ENCODE measurements around the gene ZNF394. TPM values are rescaled to one million over a fixed set of nuclear protein-coding genes. Genes with fewer than 3 reads are reported as not detected.
"Not testable (repeated sequence)": the region's sequence is repeated elsewhere in the genome, so short reads cannot be mapped to it uniquely, and the experiment has no call there.

ZNF394 gene
- total and polyA plus RNA-seq, 4 donors: 5.5 to 18.3 (median 12.1) TPM

DNA sequence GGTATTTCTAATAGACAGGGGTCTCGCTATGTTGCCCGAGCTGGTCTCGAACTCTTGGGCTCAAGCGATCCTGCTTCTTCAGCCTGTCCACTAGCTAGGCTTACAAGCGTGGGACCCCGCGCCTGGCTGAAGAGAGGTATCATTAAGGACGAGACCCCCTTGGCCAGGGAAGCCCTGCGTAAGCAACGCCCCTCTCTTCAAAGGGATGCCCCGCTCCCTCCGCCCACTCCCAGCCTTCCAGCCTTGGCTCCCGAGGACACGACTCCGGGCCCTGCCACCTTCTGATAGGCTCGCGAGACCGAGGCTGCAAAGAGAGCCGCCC is 4.2 kb upstream of the ZNF394 start:
- H3K27ac ChIP-seq (ENCODE audit: low read depth in 1 of 2, low read length in 2 of 2): peak overlapping the region; percentile 94 to 98
- peaks cover 5 to 27% (median 24%) of the 10 kb centered on the region in 4 donors for H3K4me1 ChIP-seq (ENCODE audit: control insufficient read depth in 4 of 4, insufficient read depth in 4 of 4, low read length in 3 of 4)
- no peak overlapping the region for H3K9ac ChIP-seq (ENCODE audit: low read depth in 1 of 2, low read length in 2 of 2)
- 11% methylated on average over 19 of the region's 19 CpGs for WGBS
- peaks cover 0 to 2% (median 0%) of the 10 kb centered on the region in 4 donors for H3K36me3 ChIP-seq (ENCODE audit: control insufficient read depth in 4 of 4, insufficient read depth in 3 of 4, low read depth in 1 of 4, low read length in 3 of 4)
- no peaks in the 10 kb centered on the region for H3K9me3 ChIP-seq (ENCODE audit: control insufficient read depth in 4 of 4, low read length in 3 of 4)
- H3K27me3 ChIP-seq (ENCODE audit: control insufficient read depth in 4 of 4, insufficient read depth in 4 of 4, low read length in 3 of 4): no peaks in the 10 kb centered on the region
- DNase-seq (ENCODE audit: low spot score): no peak
- peak overlapping the region; percentile 80 to 98 (median 88) for H3K4me3 ChIP-seq (ENCODE audit: low read depth in 1 of 3, low read length in 3 of 3)
- TF ChIP-seq, protein P1, sequence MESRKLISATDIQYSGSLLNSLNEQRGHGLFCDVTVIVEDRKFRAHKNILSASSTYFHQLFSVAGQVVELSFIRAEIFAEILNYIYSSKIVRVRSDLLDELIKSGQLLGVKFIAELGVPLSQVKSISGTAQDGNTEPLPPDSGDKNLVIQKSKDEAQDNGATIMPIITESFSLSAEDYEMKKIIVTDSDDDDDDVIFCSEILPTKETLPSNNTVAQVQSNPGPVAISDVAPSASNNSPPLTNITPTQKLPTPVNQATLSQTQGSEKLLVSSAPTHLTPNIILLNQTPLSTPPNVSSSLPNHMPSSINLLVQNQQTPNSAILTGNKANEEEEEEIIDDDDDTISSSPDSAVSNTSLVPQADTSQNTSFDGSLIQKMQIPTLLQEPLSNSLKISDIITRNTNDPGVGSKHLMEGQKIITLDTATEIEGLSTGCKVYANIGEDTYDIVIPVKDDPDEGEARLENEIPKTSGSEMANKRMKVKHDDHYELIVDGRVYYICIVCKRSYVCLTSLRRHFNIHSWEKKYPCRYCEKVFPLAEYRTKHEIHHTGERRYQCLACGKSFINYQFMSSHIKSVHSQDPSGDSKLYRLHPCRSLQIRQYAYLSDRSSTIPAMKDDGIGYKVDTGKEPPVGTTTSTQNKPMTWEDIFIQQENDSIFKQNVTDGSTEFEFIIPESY (IDR thresholded peaks at IDR 0.05): peak; percentile 90
- TF ChIP-seq EGR1 (IDR thresholded peaks at IDR 0.05; ENCODE audit: low read depth in 2 of 2) (peak in 1 of 2 donors; percentile 69), HNF4A (conservative IDR thresholded peaks at IDR 0.05) (no peak)

DNA sequence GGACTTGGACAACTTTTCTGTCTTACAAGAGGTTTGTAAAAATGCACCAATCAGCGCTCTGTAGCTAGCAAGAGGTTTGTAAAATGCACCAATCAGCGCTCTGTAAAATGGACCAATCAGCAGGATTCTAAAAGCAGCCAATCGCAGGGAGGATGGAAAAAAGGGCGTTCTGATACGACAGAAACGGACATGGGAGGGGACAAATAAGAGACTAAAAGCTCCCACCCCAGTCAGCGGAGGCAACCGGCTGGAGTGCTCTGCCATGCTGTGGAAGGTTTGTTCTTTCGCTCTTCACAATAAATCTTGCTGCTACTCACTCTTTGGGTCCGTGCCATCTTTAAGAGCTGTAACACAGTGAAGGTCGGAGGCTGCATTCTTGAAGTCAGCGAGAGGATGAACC is 1.2 kb upstream of the ZNF394 start:
- H3K9ac ChIP-seq (ENCODE audit: low read depth in 1 of 2, low read length in 2 of 2); DNase-seq (ENCODE audit: low spot score); H3K4me3 ChIP-seq (ENCODE audit: low read depth in 1 of 3, low read length in 3 of 3); H3K27me3 ChIP-seq (ENCODE audit: control insufficient read depth in 4 of 4, insufficient read depth in 4 of 4, low read length in 3 of 4); H3K27ac ChIP-seq (ENCODE audit: low read depth in 1 of 2, low read length in 2 of 2); H3K9me3 ChIP-seq (ENCODE audit: control insufficient read depth in 4 of 4, low read length in 3 of 4); H3K36me3 ChIP-seq (ENCODE audit: control insufficient read depth in 4 of 4, insufficient read depth in 3 of 4, low read depth in 1 of 4, low read length in 3 of 4): not testable (repeated sequence)
- peaks cover 12 to 35% (median 30%) of the 10 kb centered on the region in 4 donors for H3K4me1 ChIP-seq (ENCODE audit: control insufficient read depth in 4 of 4, insufficient read depth in 4 of 4, low read length in 3 of 4)
- 95% methylated on average over 12 of the region's 12 CpGs for WGBS

DNA sequence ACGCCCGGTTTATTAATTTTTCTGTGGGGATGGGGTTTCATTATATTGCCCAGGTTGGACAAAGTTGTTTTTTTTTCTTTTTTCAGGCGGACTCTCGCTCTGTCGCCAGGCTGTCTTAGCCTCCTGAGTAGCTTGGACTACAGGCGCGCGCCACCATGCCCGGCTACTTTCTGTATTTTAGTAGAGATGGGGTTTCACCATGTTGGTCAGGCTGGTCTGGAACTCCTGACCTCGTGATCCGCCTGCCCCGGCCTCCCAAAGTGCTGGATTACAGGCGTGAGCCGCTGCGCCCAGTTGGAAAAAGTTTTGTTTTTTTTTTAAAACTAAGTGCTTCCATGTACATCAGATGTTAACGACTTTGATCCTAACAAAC is 542 bp upstream of the ZNF394 start:
- 54% methylated on average over 16 of the region's 16 CpGs for WGBS
- Histone ChIP-seq H3K4me3 (ENCODE audit: low read depth in 1 of 3, low read length in 3 of 3) (peak overlapping the region; percentile 75 to 97 (median 94)), H3K4me1 (ENCODE audit: control insufficient read depth in 4 of 4, insufficient read depth in 4 of 4, low read length in 3 of 4) (peaks cover 9 to 29% (median 24%) of the 10 kb centered on the region in 4 donors), H3K9me3 (ENCODE audit: control insufficient read depth in 4 of 4, low read length in 3 of 4) (no peaks in the 10 kb centered on the region), H3K36me3 (ENCODE audit: control insufficient read depth in 4 of 4, insufficient read depth in 3 of 4, low read depth in 1 of 4, low read length in 3 of 4) (peaks cover 2 to 9% (median 4%) of the 10 kb centered on the region in 4 donors), H3K9ac (ENCODE audit: low read depth in 1 of 2, low read length in 2 of 2) (peak overlapping the region; percentile 66 to 87), H3K27ac (ENCODE audit: low read depth in 1 of 2, low read length in 2 of 2) (peak overlapping the region; percentile 90), H3K27me3 (ENCODE audit: control insufficient read depth in 4 of 4, insufficient read depth in 4 of 4, low read length in 3 of 4) (no peaks in the 10 kb centered on the region)
- TF ChIP-seq, protein P2, sequence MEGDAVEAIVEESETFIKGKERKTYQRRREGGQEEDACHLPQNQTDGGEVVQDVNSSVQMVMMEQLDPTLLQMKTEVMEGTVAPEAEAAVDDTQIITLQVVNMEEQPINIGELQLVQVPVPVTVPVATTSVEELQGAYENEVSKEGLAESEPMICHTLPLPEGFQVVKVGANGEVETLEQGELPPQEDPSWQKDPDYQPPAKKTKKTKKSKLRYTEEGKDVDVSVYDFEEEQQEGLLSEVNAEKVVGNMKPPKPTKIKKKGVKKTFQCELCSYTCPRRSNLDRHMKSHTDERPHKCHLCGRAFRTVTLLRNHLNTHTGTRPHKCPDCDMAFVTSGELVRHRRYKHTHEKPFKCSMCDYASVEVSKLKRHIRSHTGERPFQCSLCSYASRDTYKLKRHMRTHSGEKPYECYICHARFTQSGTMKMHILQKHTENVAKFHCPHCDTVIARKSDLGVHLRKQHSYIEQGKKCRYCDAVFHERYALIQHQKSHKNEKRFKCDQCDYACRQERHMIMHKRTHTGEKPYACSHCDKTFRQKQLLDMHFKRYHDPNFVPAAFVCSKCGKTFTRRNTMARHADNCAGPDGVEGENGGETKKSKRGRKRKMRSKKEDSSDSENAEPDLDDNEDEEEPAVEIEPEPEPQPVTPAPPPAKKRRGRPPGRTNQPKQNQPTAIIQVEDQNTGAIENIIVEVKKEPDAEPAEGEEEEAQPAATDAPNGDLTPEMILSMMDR (IDR thresholded peaks at IDR 0.05; ENCODE audit: low read depth, low read length, missing input control): no peak
- no peak for TF ChIP-seq SP1 (IDR thresholded peaks at IDR 0.05)
- TF ChIP-seq, protein P3, sequence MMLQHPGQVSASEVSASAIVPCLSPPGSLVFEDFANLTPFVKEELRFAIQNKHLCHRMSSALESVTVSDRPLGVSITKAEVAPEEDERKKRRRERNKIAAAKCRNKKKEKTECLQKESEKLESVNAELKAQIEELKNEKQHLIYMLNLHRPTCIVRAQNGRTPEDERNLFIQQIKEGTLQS (IDR thresholded peaks at IDR 0.05): no peak
- TF ChIP-seq YY1 (IDR thresholded peaks at IDR 0.05): no peak
- TF ChIP-seq RAD21 (IDR thresholded peaks at IDR 0.05): no peak
- no peak for TF ChIP-seq TAF1 (conservative IDR thresholded peaks at IDR 0.05)
- TF ChIP-seq FOXA2 (IDR thresholded peaks at IDR 0.05): no peak
- TF ChIP-seq NR2F2 (IDR thresholded peaks at IDR 0.05): no peak
- TF ChIP-seq HNF4G (IDR thresholded peaks at IDR 0.05): no peak
- no peak for TF ChIP-seq JUND (IDR thresholded peaks at IDR 0.05)
- TF ChIP-seq RXRA (IDR thresholded peaks at IDR 0.05): no peak
- TF ChIP-seq, protein P4, sequence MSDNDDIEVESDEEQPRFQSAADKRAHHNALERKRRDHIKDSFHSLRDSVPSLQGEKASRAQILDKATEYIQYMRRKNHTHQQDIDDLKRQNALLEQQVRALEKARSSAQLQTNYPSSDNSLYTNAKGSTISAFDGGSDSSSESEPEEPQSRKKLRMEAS (IDR thresholded peaks at IDR 0.05): no peak
- no peak for TF ChIP-seq HNF4A (conservative IDR thresholded peaks at IDR 0.05)
- TF ChIP-seq EGR1 (IDR thresholded peaks at IDR 0.05; ENCODE audit: low read depth in 2 of 2): no peak
- TF ChIP-seq, protein P5, sequence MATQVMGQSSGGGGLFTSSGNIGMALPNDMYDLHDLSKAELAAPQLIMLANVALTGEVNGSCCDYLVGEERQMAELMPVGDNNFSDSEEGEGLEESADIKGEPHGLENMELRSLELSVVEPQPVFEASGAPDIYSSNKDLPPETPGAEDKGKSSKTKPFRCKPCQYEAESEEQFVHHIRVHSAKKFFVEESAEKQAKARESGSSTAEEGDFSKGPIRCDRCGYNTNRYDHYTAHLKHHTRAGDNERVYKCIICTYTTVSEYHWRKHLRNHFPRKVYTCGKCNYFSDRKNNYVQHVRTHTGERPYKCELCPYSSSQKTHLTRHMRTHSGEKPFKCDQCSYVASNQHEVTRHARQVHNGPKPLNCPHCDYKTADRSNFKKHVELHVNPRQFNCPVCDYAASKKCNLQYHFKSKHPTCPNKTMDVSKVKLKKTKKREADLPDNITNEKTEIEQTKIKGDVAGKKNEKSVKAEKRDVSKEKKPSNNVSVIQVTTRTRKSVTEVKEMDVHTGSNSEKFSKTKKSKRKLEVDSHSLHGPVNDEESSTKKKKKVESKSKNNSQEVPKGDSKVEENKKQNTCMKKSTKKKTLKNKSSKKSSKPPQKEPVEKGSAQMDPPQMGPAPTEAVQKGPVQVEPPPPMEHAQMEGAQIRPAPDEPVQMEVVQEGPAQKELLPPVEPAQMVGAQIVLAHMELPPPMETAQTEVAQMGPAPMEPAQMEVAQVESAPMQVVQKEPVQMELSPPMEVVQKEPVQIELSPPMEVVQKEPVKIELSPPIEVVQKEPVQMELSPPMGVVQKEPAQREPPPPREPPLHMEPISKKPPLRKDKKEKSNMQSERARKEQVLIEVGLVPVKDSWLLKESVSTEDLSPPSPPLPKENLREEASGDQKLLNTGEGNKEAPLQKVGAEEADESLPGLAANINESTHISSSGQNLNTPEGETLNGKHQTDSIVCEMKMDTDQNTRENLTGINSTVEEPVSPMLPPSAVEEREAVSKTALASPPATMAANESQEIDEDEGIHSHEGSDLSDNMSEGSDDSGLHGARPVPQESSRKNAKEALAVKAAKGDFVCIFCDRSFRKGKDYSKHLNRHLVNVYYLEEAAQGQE (IDR thresholded peaks at IDR 0.05): no peak
- no peak for TF ChIP-seq GABPA (IDR thresholded peaks at IDR 0.05 in 1 of 2, conservative IDR thresholded peaks at IDR 0.05 in 1 of 2)
- no peak for DNase-seq (ENCODE audit: low spot score)
